OCI-LY7 (cell line): ENCODE measurements around the gene NPHS1. TPM values are rescaled to one million over a fixed set of nuclear protein-coding genes. Genes with fewer than 3 reads are reported as not detected.

Experiments
- BruUV-seq: library from RNA; stranded (reverse); fragments of 400-500 nt; replicated peaks from 2 replicates; lab custom pipeline; 2021; lab: Mats Ljungman, UMichigan
- CTCF ChIA-PET: fragments of 300-600 bp; sonication (Branson Sonifier 250); formaldehyde crosslinking; loops from one replicate; lab custom pipeline; 2022; ENCODE audit warnings: antibody characterized with exemption; ENCODE audit not compliant: unreplicated experiment; lab: Charles Lee
- POLR2A ChIA-PET: fragments of 300-600 bp; sonication (Branson Sonifier 250); formaldehyde crosslinking; loops from one replicate; lab custom pipeline; 2022; ENCODE audit warnings: antibody characterized with exemption; lab: Charles Lee
- DNase-seq: peaks from one replicate; pipeline ENCODE4 v3.0.0-alpha.2; 2015; ENCODE audit warnings: low spot score
- H2AFZ ChIP-seq: fragments of 200-600 bp; sonication (generic), shearing (Covaris generic); 2 replicates; pipeline ENCODE4 v1.6.1; 2014; ENCODE audit warnings: mild to moderate bottlenecking, antibody characterized with exemption, low read length, moderate library complexity
- H3K27ac ChIP-seq: fragments of 200-600 bp; sonication (generic); 2 replicates; pipeline ENCODE4 v1.5.1; 2014; ENCODE audit warnings: mixed run types, low read depth, mild to moderate bottlenecking, moderate library complexity, low read length, inconsistent platforms; ENCODE audit not compliant: poor library complexity, severe bottlenecking
- H3K36me3 ChIP-seq: fragments of 200-600 bp; sonication (generic); 2 replicates; pipeline ENCODE4 v1.6.1; 2014; ENCODE audit warnings: mild to moderate bottlenecking, antibody characterized with exemption, low read length, moderate library complexity, mixed read lengths; ENCODE audit not compliant: insufficient read depth
- H3K4me1 ChIP-seq: fragments of 200-600 bp; sonication (generic); 2 replicates; pipeline ENCODE4 v1.5.1; 2014; ENCODE audit warnings: mild to moderate bottlenecking, low read length; ENCODE audit not compliant: insufficient read depth, poor library complexity, severe bottlenecking
- H3K4me2 ChIP-seq: fragments of 200-600 bp; sonication (generic); 2 replicates; pipeline ENCODE4 v1.6.1; 2014; ENCODE audit warnings: mild to moderate bottlenecking, low read length
- H3K4me3 ChIP-seq: fragments of 200-600 bp; sonication (generic); 2 replicates; pipeline ENCODE4 v1.5.1; 2014; ENCODE audit warnings: mild to moderate bottlenecking, low read depth, low read length; ENCODE audit not compliant: poor library complexity, severe bottlenecking
- H3K79me2 ChIP-seq: fragments of 200-600 bp; sonication (generic); 2 replicates; pipeline ENCODE4 v1.6.1; 2016; ENCODE audit warnings: low read depth, mild to moderate bottlenecking, low read length, moderate library complexity, mixed read lengths; ENCODE audit not compliant: insufficient read depth
- H3K9me2 ChIP-seq: fragments of 200-600 bp; sonication (generic); 2 replicates; pipeline ENCODE4 v1.6.1; 2016; ENCODE audit warnings: mild to moderate bottlenecking, low read length, mixed read lengths; ENCODE audit not compliant: insufficient read depth
- H3K9me3 ChIP-seq: fragments of 200-600 bp; sonication (generic); 2 replicates; pipeline ENCODE4 v1.6.1; 2014; ENCODE audit warnings: mild to moderate bottlenecking, mixed run types, low read length, mixed read lengths
- H4K20me1 ChIP-seq: fragments of 200-600 bp; sonication (generic); 2 replicates; pipeline ENCODE4 v1.6.1; 2014; ENCODE audit warnings: mild to moderate bottlenecking, antibody characterized with exemption, low read length, moderate library complexity, mixed read lengths; ENCODE audit not compliant: insufficient read depth
- CTCF ChIP-seq: fragments of 200-600 bp; sonication (generic); conservative IDR thresholded peaks from 2 replicates; pipeline ENCODE4 v1.5.1; 2014; ENCODE audit warnings: mild to moderate bottlenecking, antibody characterized with exemption, low read length, moderate library complexity, mixed read lengths
- EZH2phosphoT487 ChIP-seq: fragments of 200-600 bp; sonication (generic); IDR thresholded peaks from 2 replicates; pipeline ENCODE4 v1.6.1; 2018; ENCODE audit warnings: low read depth, borderline replicate concordance, mild to moderate bottlenecking, mixed run types, antibody characterized with exemption, low read length, moderate library complexity, mixed read lengths
- intact Hi-C: fragments of 100-400 bp; cut with micrococcal nuclease; formaldehyde crosslinking; loops from one replicate; pipeline ENCODE4 v1.10.0; 2022; ENCODE audit not compliant: unreplicated experiment
- total RNA-seq, 2 experiments: library from RNA; depleted of rRNA in 1 of 2; stranded (reverse); fragments of >200 nt in 1 of 2; shearing (Covaris generic) in 1 of 2; gene quantifications; 2 replicates each; pipeline ENCODE4 v1.2.3, GENCODE V29; 2014 to 2022

NPHS1 gene
- total RNA-seq, 2 experiments from 2014 or later = not detected

GRCh38 chr19:35805526-35806102, 46.7 kb downstream of the NPHS1 start:
- H3K4me1 ChIP-seq = no peaks in the 10 kb centered on the region
- H3K4me3 ChIP-seq = no peak overlapping the region
- intact Hi-C loops = no loop called here
- no peaks in the 10 kb centered on the region for H3K9me2 ChIP-seq
- no TSS peak for BruUV-seq
- no peak for DNase-seq
- H3K27ac ChIP-seq = no peak overlapping the region
- H4K20me1 ChIP-seq = no peaks in the 10 kb centered on the region
- no peak overlapping the region for H2AFZ ChIP-seq
- no peak overlapping the region for H3K4me2 ChIP-seq
- H3K36me3 ChIP-seq = no peaks in the 10 kb centered on the region
- CTCF ChIA-PET = interaction anchor here (0.5 kb wide), 1 partner anchor 208 kb away, joined by 6 read pairs; no protein-coding TSS in a partner anchor
- H3K79me2 ChIP-seq = no peaks in the 10 kb centered on the region
- no peaks in the 10 kb centered on the region for H3K9me3 ChIP-seq
- POLR2A ChIA-PET = no interaction called here
- no peak for TF ChIP-seq CTCF
- no peak for TF ChIP-seq EZH2phosphoT487

- no peak for DNase-seq
- Histone ChIP-seq H3K9me3 (no peaks in the 10 kb centered on the region), H2AFZ (no peak overlapping the region), H4K20me1 (no peaks in the 10 kb centered on the region), H3K36me3 (no peaks in the 10 kb centered on the region), H3K4me3 (no peak overlapping the region), H3K4me2 (no peak overlapping the region), H3K9me2 (no peaks in the 10 kb centered on the region), H3K79me2 (no peaks in the 10 kb centered on the region), H3K27ac (no peak overlapping the region), H3K4me1 (no peaks in the 10 kb centered on the region)
- ChIA-PET POLR2A (no interaction called here), CTCF (interaction anchor here (0.6 kb wide), 1 partner anchor 17 kb away, joined by 3 read pairs; no protein-coding TSS in a partner anchor)
- BruUV-seq = no TSS peak
- TF ChIP-seq EZH2phosphoT487 (no peak), CTCF (no peak)
- intact Hi-C loops = no loop called here
Observed at GRCh38 chr19:35801828-35802227, 50.5 kb downstream of the NPHS1 start.

- no peaks in the 10 kb centered on the region for H3K4me1 ChIP-seq
- intact Hi-C loops = no loop called here
- no peak overlapping the region for H3K27ac ChIP-seq
Observed at GRCh38 chr19:35797663-35798062, 54.6 kb downstream of the NPHS1 start.

More at GRCh38 chr19:35797663-35798062, 54.6 kb downstream of the NPHS1 start:
- TF ChIP-seq EZH2phosphoT487 = no peak
- no peak for TF ChIP-seq CTCF
- Histone ChIP-seq H3K36me3 (no peaks in the 10 kb centered on the region), H3K9me2 (no peaks in the 10 kb centered on the region), H2AFZ (no peak overlapping the region), H3K4me2 (no peak overlapping the region), H3K4me3 (no peak overlapping the region), H3K9me3 (no peaks in the 10 kb centered on the region), H3K79me2 (no peaks in the 10 kb centered on the region), H4K20me1 (no peaks in the 10 kb centered on the region)
- no peak for DNase-seq
- POLR2A ChIA-PET = interaction anchor here (0.7 kb wide), 2 partner anchors 8 to 266 kb away, joined by 3 to 4 read pairs; no protein-coding TSS in a partner anchor
- no TSS peak for BruUV-seq
- CTCF ChIA-PET = no interaction called here
